HG03066 (cell line): ENCODE data around the gene PTPRN2.
"Not testable (repeated sequence)": the region's sequence is repeated elsewhere in the genome, so short reads cannot be mapped to it uniquely, and the experiment has no call there.

Source experiments
- ATAC-seq: cut with Tn5 transposase; IDR thresholded peaks from one replicate; pipeline ENCODE4 v1.9.1; 2021; ENCODE audit warnings: low read depth; ENCODE audit not compliant: unreplicated experiment

Gene PTPRN2

DNA sequence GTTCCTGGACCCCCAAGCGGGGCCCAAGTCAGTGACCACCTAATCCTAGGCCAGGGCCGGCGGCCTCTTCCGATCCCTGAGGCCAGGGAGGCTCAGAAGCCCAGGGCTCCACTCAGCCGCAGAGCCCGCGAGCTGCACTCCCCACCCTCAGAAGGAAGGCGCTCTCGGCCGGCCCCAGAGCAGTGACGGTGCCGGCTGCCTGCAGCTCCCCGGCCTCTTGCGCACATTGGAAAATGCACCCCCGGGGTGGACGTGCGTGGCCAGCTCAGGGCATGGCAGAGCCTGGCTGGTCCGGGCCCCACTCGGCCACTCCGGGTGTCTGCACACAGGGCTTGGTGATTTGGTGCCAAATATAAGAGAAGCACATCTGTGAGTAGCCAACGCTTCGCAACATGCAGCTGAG is 269.1 kb downstream of the PTPRN2 start:
- no peak for ATAC-seq

DNA sequence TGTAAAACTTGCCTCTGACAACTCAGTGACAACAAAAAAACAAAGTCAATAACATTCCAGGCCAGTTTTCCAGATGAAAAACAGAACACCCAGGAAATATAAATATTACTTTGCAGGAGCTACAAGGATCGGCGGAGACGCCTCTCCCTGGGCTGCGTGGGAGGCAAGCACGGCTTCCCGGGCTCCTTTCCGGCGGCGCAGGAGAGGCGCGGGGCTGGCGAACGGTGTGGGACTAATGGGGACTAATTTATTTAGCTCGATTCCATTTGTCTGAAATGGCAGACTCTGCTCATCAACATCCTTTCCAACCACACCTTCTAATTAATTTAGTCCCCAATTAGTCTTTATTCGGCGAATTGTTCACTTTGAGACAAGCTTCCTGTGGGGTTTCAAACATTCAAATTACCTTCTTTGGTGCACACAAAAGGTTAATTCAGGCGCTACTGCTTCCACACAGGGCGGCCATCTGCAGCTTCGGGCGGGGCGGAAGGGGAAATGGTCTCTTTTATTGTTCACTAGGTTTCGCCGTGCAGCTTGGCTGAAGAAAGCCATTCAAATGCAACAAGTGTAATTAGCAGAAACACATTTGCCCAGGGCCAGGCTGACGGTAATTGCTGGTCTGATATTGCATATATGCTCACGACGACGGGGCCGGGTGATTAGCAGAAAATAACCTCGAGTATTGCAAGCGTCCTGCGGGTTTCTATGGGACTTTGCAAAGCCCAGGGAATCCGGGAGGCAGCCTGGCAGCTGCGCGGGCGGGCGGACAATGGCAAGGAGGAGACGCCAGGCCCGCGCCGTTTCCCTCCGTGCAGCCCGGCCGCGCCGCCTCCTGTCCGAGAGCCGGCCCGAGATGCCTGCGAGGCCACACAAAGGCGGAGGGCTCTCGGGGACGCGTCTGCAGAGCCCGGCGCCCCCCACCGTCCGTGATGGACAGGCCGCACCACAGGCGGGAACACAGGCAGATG is 270.1 kb downstream of the PTPRN2 start:
- no peak for ATAC-seq

- no peak for ATAC-seq
Measured at GRCh38 chr7:158316466-158317031, 271.1 kb downstream of the PTPRN2 start.

DNA sequence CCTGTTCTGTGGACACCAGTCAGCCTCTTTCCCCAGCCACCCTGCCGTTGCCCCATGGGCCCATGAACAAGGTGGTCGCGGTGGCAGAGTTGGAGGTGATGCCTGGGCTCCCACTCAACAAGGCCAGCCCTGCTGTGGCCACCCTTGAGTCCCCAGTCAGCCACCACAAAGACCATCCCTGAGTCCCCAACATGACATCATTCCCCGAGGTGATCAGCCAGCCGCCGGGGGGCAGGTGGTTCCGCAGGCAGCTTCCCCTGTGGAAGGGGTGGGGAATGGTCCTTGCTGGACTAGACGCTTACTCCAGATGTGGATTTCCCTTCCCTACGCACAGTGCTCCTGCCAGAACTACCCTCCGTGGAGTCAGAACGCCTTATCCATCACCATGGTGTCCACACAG is 271.7 kb downstream of the PTPRN2 start:
- no peak for ATAC-seq

GRCh38 chr7:158315326-158315725 is 272.3 kb downstream of the PTPRN2 start:
- no peak for ATAC-seq

DNA sequence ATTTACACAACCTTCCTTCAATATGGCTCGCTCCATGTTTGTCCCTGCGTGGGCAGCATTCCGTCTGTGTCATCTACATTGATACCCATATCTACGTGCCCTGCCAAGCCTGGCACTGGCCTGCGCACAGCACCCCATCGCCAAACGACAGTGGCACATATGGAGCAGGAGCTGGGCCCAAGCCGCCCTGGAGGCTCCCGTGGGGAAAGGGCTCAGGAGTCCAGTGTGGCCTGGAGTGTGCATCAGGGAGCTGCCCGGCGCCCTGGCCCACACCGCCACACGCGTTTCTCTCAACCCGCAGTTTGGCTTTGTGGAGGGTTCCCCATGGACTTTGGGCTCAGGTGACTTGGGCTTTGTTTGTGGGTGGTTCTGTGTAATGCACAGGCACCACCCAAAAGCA is 273.2 kb downstream of the PTPRN2 start:
- ATAC-seq, result no peak

GRCh38 chr7:158313931-158314330 is 273.7 kb downstream of the PTPRN2 start:
- no peak for ATAC-seq

DNA sequence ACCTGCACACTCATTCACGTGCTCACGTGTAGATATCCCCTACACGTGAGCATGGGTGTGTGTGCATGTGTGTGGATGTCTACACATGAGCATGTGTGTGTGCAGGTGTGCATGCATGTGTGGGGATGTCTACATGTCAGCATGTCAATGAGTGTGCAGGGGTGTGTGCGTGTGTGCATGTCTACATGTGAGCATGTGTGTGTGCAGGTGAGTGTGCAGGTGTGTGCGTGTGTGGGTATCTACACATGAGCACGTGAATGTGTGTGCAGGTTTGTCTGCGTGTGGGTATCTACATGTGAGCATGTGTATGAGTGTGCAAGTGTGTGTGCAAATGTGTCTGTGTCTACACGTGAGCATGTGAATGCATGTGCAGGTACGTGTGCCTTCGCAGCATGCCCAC is 274.8 kb downstream of the PTPRN2 start:
- ATAC-seq, result no peak

- no peak for ATAC-seq
Measured at GRCh38 chr7:158311791-158312190, 275.8 kb downstream of the PTPRN2 start.

GRCh38 chr7:158310924-158311666 is 276.5 kb downstream of the PTPRN2 start:
- ATAC-seq, result no peak

- ATAC-seq, result no peak
Measured at GRCh38 chr7:158309868-158310763, 277.5 kb downstream of the PTPRN2 start.

DNA sequence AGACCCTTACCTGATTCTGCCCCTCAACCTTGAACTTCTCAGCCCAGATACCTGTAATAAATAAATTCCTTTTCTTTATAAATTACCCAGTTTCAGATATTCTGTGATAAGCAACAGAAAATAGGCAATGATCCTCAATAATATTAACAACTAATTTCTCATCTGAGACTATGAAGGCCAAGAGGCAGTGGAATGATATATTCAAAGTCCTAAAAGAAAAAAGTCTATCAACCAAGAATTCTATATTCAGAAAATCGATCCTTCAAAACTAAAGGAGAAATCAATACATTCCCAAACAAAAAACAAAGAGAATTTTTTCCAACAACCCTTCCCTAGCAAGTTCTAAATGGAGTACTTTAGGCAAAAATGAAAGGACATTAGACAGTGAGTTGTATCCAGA is 279.6 kb downstream of the PTPRN2 start:
- ATAC-seq, result no peak

DNA sequence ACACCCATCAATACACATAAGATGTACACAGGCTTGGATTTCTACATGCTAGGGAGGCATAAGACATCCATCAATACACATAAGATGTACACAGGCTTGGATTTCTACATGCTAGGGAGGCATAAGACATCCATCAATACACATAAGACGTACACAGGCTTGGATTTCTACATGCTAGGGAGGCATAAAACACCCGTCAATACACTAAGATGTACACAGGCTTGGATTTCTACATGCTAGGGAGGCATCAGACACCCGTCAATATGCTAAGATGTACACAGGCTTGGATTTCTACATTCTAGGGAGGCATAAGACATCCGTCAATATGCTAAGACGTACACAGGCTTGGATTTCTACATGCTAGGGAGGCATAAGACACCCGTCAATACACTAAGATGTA is 283.6 kb downstream of the PTPRN2 start:
- ATAC-seq, result not testable (repeated sequence)

DNA sequence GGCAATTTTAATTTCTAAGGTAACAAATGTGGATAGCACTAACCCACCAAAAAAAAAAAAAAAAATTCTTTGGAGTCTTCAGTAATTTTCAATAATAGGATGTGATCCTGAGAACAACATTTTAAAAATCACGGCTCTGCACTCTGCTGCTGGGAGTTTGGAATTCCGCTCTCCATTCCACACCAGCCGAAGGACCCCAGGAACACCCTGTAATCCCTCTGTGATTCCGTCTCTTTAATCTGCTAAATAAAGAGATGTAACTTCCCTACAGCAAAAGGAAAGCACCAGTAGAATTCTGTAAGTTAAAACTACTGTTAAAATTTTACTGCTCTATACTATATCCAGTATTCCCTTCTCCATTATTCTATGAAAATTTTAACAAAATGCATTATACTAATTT is 284.5 kb downstream of the PTPRN2 start:
- no peak for ATAC-seq

DNA sequence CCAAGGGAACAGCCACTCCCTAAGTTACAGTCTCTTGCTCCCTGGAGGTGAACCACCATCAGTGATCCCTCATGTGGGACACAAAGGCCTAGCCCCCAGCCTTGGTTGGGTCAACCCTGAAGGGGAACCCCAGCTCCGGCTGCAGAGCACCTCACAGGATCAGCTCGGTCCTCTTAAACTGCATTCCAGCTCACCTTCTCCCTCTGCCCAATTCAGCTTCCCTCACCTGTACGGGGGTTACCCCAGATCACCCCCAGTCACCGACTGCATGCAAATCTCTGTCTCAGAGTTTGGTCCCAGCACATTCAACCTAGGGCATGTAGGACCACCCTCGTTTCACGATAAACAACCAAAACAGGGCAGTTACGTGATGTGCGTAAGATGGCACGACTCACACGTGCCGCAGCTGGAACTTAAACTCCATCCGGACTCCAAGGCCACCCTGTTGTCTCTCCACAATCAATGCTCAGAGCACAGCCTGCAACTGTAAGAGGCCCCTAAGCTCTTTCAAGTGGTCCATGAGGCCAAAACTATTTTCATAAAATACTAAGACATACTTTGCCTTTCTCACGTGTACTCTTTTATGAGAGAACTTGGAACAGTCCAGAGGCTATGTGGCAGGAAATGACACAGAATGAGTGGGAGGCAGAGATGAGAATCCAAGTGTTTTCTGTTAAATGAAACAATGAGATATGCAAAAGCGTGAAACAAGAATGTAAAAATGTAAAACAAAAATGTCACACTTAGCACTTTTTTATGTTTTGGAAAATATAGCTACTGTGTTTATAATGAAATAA is 285.2 kb downstream of the PTPRN2 start:
- no peak for ATAC-seq

- ATAC-seq, result no peak
Measured at GRCh38 chr7:158301207-158301606, 286.4 kb downstream of the PTPRN2 start.

DNA sequence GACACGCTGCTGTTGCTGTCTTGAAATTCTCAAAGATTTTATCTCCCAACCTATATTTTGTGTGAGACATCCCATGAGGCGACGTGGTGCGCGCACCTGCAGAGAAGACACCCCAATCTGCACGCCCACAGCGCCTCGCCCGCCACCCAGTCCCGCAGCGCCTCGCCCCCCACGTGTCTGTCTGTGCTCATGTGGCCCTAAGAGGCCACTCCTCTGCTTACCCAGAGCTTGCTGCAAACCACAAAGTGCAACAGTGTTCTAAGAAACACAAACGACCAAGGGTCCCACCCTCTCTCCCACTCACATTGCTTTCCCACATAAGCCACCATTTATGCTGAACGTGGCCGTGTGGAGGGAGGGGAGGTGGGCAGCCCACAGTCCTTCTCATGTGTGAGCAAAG is 287.2 kb downstream of the PTPRN2 start:
- ATAC-seq, result no peak

GRCh38 chr7:158299607-158300006 is 288.0 kb downstream of the PTPRN2 start:
- ATAC-seq, result no peak

DNA sequence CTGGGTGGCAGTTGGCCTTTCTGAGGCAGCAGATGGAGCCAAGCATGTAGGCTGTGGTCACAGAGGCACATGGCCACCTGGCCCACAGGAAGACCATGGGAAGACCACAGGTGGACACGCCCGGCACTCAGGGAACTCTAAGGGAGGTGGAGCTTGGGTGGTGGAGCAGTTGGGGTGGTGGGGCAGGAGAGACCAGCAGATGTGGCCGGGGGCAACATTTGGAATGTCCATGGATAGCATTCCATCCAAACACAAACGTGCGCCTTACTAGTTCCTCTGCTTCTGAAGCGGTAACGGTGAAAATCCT is 290.9 kb downstream of the PTPRN2 start:
- no peak for ATAC-seq
